ENCODE data around the gene TMEM184A. TPM values are rescaled to one million over a fixed set of nuclear protein-coding genes. Genes with fewer than 3 reads are reported as not detected.

TMEM184A gene
- total RNA-seq, 2 donors from 2014 or later, result 35.8 to 54.3 TPM

- intact Hi-C loops (cut with DNase I), result no loop called here
- TF ChIP-seq CTCF (IDR thresholded peaks at IDR 0.05), result no peak
- Histone ChIP-seq H3K9me3 (no peaks in the 10 kb centered on the region), H3K4me3 (no peak overlapping the region), H3K27ac (no peak overlapping the region), H3K9ac (ENCODE audit: low read depth in 2 of 2, low read length in 2 of 2) (no peak overlapping the region), H3K4me1 (peaks cover 10% of the 10 kb centered on the region), H3K27me3 (no peaks in the 10 kb centered on the region), H3K36me3 (peaks cover 18% of the 10 kb centered on the region)
- no peak for DNase-seq
Measured at GRCh38 chr7:1540776-1541271, 15.2 kb downstream of the TMEM184A start.

- no peak overlapping the region for H3K27ac ChIP-seq
- no peak overlapping the region for H3K4me3 ChIP-seq
- H3K9me3 ChIP-seq, result no peaks in the 10 kb centered on the region
- TF ChIP-seq CTCF (IDR thresholded peaks at IDR 0.05), result no peak
- no peaks in the 10 kb centered on the region for H3K27me3 ChIP-seq
- peaks cover 18% of the 10 kb centered on the region for H3K36me3 ChIP-seq
- peaks cover 9% of the 10 kb centered on the region for H3K4me1 ChIP-seq
- intact Hi-C loops (cut with DNase I), result no loop called here
- DNase-seq, result no peak
- H3K9ac ChIP-seq (ENCODE audit: low read depth in 2 of 2, low read length in 2 of 2), result no peak overlapping the region
Measured at GRCh38 chr7:1539882-1540775, 15.9 kb downstream of the TMEM184A start.

GRCh38 chr7:1539181-1539881 is 16.7 kb downstream of the TMEM184A start:
- Histone ChIP-seq H3K27me3 (no peaks in the 10 kb centered on the region), H3K27ac (no peak overlapping the region), H3K4me1 (peaks cover 9% of the 10 kb centered on the region), H3K9ac (ENCODE audit: low read depth in 2 of 2, low read length in 2 of 2) (no peak overlapping the region), H3K36me3 (peaks cover 18% of the 10 kb centered on the region), H3K9me3 (no peaks in the 10 kb centered on the region), H3K4me3 (no peak overlapping the region)
- no peak for TF ChIP-seq CTCF (IDR thresholded peaks at IDR 0.05)
- DNase-seq, result no peak
- intact Hi-C loops (cut with DNase I), result no loop called here

- peaks cover 15% of the 10 kb centered on the region for H3K4me1 ChIP-seq
- DNase-seq, result no peak
Measured at GRCh38 chr7:1538544-1539180, 17.3 kb downstream of the TMEM184A start.

More at GRCh38 chr7:1538544-1539180, 17.3 kb downstream of the TMEM184A start:
- intact Hi-C loops (cut with DNase I), result no loop called here
- Histone ChIP-seq H3K4me3 (no peak overlapping the region), H3K9ac (ENCODE audit: low read depth in 2 of 2, low read length in 2 of 2) (peak overlapping the region in 1 of 2 donors; percentile 43), H3K27me3 (no peaks in the 10 kb centered on the region), H3K27ac (peak overlapping the region; percentile 30), H3K9me3 (no peaks in the 10 kb centered on the region), H3K36me3 (peaks cover 18% of the 10 kb centered on the region)
- no peak for TF ChIP-seq CTCF (IDR thresholded peaks at IDR 0.05)

All from colonic mucosa (tissue), 4 donors.